Muscle layer of duodenum (tissue), 2 donors: ENCODE data around the gene TERC.

ENCODE experiments used
- H3K27ac ChIP-seq: one replicate; pipeline ENCODE4 v1.7.0; 2013; ENCODE audit warnings: mild to moderate bottlenecking, low read length
- H3K27me3 ChIP-seq: one replicate; pipeline ENCODE4 v1.7.0; 2013; ENCODE audit warnings: low read depth, mild to moderate bottlenecking, control low read depth, low read length
- H3K36me3 ChIP-seq, 2 donors: one replicate each; pipeline ENCODE4 v1.7.0; 2013; ENCODE audit warnings: low read length in 2 of 2, control low read depth in 1 of 2, mild to moderate bottlenecking in 1 of 2; ENCODE audit not compliant: insufficient read depth in 2 of 2, control insufficient read depth in 1 of 2
- H3K4me1 ChIP-seq, 2 donors: one replicate each; pipeline ENCODE4 v1.7.0; 2013; ENCODE audit warnings: low read length in 2 of 2, mild to moderate bottlenecking in 2 of 2, control low read depth in 1 of 2, moderate library complexity in 1 of 2; ENCODE audit not compliant: insufficient read depth in 2 of 2, control insufficient read depth in 1 of 2
- H3K4me3 ChIP-seq, 2 donors: one replicate each; pipeline ENCODE4 v1.7.0; 2013; ENCODE audit warnings: low read length in 2 of 2, low read depth in 1 of 2, mild to moderate bottlenecking in 1 of 2
- H3K9me3 ChIP-seq, 2 donors: one replicate each; pipeline ENCODE4 v1.7.0; 2013; ENCODE audit warnings: low read length in 2 of 2, control low read depth in 1 of 2, mild to moderate bottlenecking in 1 of 2; ENCODE audit not compliant: control insufficient read depth in 1 of 2
- donor health status: healthy.

The TERC gene

GRCh38 chr3:169769287-169770181, 4.7 kb upstream of the TERC start, which contains the start of gene ACTRT3:
Gene ACTRT3 (minus strand): TSS chr3:169769561. CDS start chr3:169769520, 41 bp downstream.
- H3K4me3 ChIP-seq, result peak within 1 kb of the TSS; percentile 78 to 94
- peaks cover 7 to 8% of the 10 kb centered on the region in 2 donors for H3K4me1 ChIP-seq
- peak within 1 kb of the TSS; percentile 89 for H3K27ac ChIP-seq
- no peaks in the 10 kb centered on the region for H3K27me3 ChIP-seq
- H3K9me3 ChIP-seq, result no peaks in the 10 kb centered on the region
- H3K36me3 ChIP-seq, result peaks cover 0 to 16% of the 10 kb centered on the region in 2 donors

GRCh38 chr3:169764312-169764881, 463 bp downstream of the TERC start:
- Histone ChIP-seq H3K9me3 (no peaks in the 10 kb centered on the region), H3K36me3 (peaks cover 0 to 4% of the 10 kb centered on the region in 2 donors), H3K27ac (peak overlapping the region; percentile 97), H3K4me3 (peak overlapping the region; percentile 80 to 86), H3K4me1 (no peaks in the 10 kb centered on the region), H3K27me3 (no peaks in the 10 kb centered on the region)

GRCh38 chr3:169760479-169760878, 4.4 kb downstream of the TERC start:
- no peaks in the 10 kb centered on the region for H3K27me3 ChIP-seq
- no peak overlapping the region for H3K27ac ChIP-seq
- H3K4me1 ChIP-seq, result no peaks in the 10 kb centered on the region
- no peaks in the 10 kb centered on the region for H3K9me3 ChIP-seq
- H3K4me3 ChIP-seq, result no peak overlapping the region
- H3K36me3 ChIP-seq, result peaks cover 0 to 4% of the 10 kb centered on the region in 2 donors

- H3K27ac ChIP-seq, result no peak overlapping the region
- no peaks in the 10 kb centered on the region for H3K9me3 ChIP-seq
- no peaks in the 10 kb centered on the region for H3K36me3 ChIP-seq
- H3K27me3 ChIP-seq, result no peaks in the 10 kb centered on the region
- no peaks in the 10 kb centered on the region for H3K4me1 ChIP-seq
- no peak overlapping the region for H3K4me3 ChIP-seq
Measured at GRCh38 chr3:169759256-169759655, 5.6 kb downstream of the TERC start.

GRCh38 chr3:169758359-169758994, 6.4 kb downstream of the TERC start:
- Histone ChIP-seq H3K27me3 (no peaks in the 10 kb centered on the region), H3K9me3 (no peaks in the 10 kb centered on the region), H3K4me3 (no peak overlapping the region), H3K4me1 (no peaks in the 10 kb centered on the region), H3K27ac (no peak overlapping the region), H3K36me3 (no peaks in the 10 kb centered on the region)

- Histone ChIP-seq H3K9me3 (no peaks in the 10 kb centered on the region), H3K4me1 (no peaks in the 10 kb centered on the region), H3K27me3 (no peaks in the 10 kb centered on the region), H3K27ac (no peak overlapping the region), H3K36me3 (no peaks in the 10 kb centered on the region), H3K4me3 (no peak overlapping the region)
Measured at GRCh38 chr3:169755488-169755887, 9.4 kb downstream of the TERC start.

GRCh38 chr3:169754711-169755110, 10.1 kb downstream of the TERC start:
- Histone ChIP-seq H3K36me3 (no peaks in the 10 kb centered on the region), H3K4me3 (no peak overlapping the region), H3K27ac (no peak overlapping the region), H3K4me1 (no peaks in the 10 kb centered on the region), H3K9me3 (no peaks in the 10 kb centered on the region), H3K27me3 (no peaks in the 10 kb centered on the region)

- H3K27me3 ChIP-seq, result no peaks in the 10 kb centered on the region
- H3K9me3 ChIP-seq, result no peaks in the 10 kb centered on the region
- H3K4me1 ChIP-seq, result no peaks in the 10 kb centered on the region
- H3K27ac ChIP-seq, result no peak overlapping the region
- H3K4me3 ChIP-seq, result no peak overlapping the region
- H3K36me3 ChIP-seq, result no peaks in the 10 kb centered on the region
Measured at GRCh38 chr3:169751875-169752274, 13.0 kb downstream of the TERC start.

GRCh38 chr3:169750665-169751064, 14.2 kb downstream of the TERC start:
- no peaks in the 10 kb centered on the region for H3K27me3 ChIP-seq
- H3K27ac ChIP-seq, result no peak overlapping the region
- no peaks in the 10 kb centered on the region for H3K9me3 ChIP-seq
- no peak overlapping the region for H3K4me3 ChIP-seq
- no peaks in the 10 kb centered on the region for H3K36me3 ChIP-seq
- H3K4me1 ChIP-seq, result no peaks in the 10 kb centered on the region

- Histone ChIP-seq H3K27me3 (no peaks in the 10 kb centered on the region), H3K27ac (no peak overlapping the region), H3K36me3 (no peaks in the 10 kb centered on the region), H3K4me1 (no peaks in the 10 kb centered on the region), H3K4me3 (no peak overlapping the region), H3K9me3 (no peaks in the 10 kb centered on the region)
Measured at GRCh38 chr3:169748670-169749069, 16.2 kb downstream of the TERC start.

- no peaks in the 10 kb centered on the region for H3K27me3 ChIP-seq
- no peaks in the 10 kb centered on the region for H3K4me1 ChIP-seq
- H3K36me3 ChIP-seq, result no peaks in the 10 kb centered on the region
- no peak overlapping the region for H3K4me3 ChIP-seq
- H3K9me3 ChIP-seq, result no peaks in the 10 kb centered on the region
- H3K27ac ChIP-seq, result no peak overlapping the region
Measured at GRCh38 chr3:169746924-169747323, 17.9 kb downstream of the TERC start.
